Activated CD8-positive, alpha-beta T cell treated with anti-CD3 and anti-CD28 coated beads for 36 hours (primary cell): Measurements from ENCODE around the gene PRDM16. TPM values are rescaled to one million over a fixed set of nuclear protein-coding genes. Genes with fewer than 3 reads are reported as not detected.

ENCODE experiments used
- ATAC-seq: fragments of 200-7000 bp; cut with Tn5 transposase; one replicate; pipeline ENCODE4 v1.10.0; 2021; ENCODE audit warnings: mild to moderate bottlenecking, moderate library complexity
- CTCF ChIA-PET: fragments of 350-600 bp; sonication (Branson Sonifier 250); formaldehyde crosslinking; loops from one replicate; lab custom pipeline; 2021; ENCODE audit warnings: antibody characterized with exemption; lab: Charles Lee
- POLR2A ChIA-PET: fragments of 350-600 bp; sonication (Branson Sonifier 250); formaldehyde crosslinking; loops from one replicate; lab custom pipeline; 2021; ENCODE audit warnings: antibody characterized with exemption; lab: Charles Lee
- DNase-seq: peaks from one replicate; pipeline ENCODE4 v3.0.0-alpha.2; 2020
- H3K27ac Mint-ChIP-seq: one replicate; pipeline ENCODE4 v1.8.0; 2021; ENCODE audit warnings: mild to moderate bottlenecking, mixed read lengths
- H3K27me3 Mint-ChIP-seq: one replicate; pipeline ENCODE4 v1.8.0; 2021; ENCODE audit warnings: mixed read lengths
- H3K36me3 Mint-ChIP-seq: one replicate; pipeline ENCODE4 v1.8.0; 2021; ENCODE audit warnings: low read depth, mixed read lengths
- H3K4me1 Mint-ChIP-seq: one replicate; pipeline ENCODE4 v1.8.0; 2021; ENCODE audit warnings: low read depth, mixed read lengths
- H3K4me3 Mint-ChIP-seq: one replicate; pipeline ENCODE4 v1.8.0; 2021; ENCODE audit warnings: mild to moderate bottlenecking, moderate library complexity, mixed read lengths
- H3K9me3 Mint-ChIP-seq: one replicate; pipeline ENCODE4 v1.8.0; 2021; ENCODE audit warnings: mixed read lengths
- intact Hi-C: fragments of 100-400 bp; cut with micrococcal nuclease; formaldehyde crosslinking; loops from one replicate; pipeline ENCODE4 v1.10.0; 2022
- total RNA-seq, 2 experiments: library from RNA; stranded (reverse); gene quantifications; one replicate each; pipeline ENCODE4 v1.2.3, GENCODE V29; 2021
- TF ChIP-seq, protein P1 (sequence below): fragments of 200-600 bp; IDR thresholded peaks from one replicate; pipeline ENCODE4 v1.8.0; 2022; ENCODE audit warnings: antibody characterized with exemption, mild to moderate bottlenecking

Gene PRDM16
- total RNA-seq, 2 experiments from 2014 or later: 0.29 to 0.49 TPM

DNA sequence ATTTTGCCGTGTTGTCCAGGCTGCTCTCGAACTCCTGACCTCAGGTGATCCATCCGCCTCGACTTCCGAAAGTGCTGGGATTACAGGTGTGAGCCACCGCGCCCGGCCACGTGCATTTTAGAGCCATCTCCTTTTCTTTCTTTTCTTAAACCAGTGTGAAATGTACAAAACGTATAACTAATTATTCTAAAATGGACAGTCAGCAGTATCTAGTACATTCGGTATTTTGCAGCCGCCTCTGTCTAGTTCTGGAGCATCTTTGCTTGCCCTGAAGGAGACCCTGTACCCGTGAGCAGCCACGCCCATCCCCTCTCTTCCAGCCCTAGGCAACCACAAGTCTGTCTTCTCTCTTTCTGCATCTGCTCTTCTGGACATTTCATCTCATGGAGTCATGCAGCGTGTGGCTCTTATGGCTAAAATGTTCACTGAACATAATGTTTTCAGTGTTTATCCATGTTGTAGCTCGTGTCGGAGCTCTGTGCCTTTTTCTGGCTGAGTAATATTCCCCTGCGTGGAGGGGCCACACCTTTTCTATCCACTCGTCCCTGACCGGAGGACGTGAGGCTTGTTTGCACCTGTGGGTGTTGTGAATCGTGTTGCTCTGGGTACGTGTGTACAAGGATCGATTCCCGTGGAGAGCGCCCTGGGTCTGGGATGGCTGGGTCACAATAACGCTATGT is 198.0 kb downstream of the PRDM16 start:
- ATAC-seq: no peak
- DNase-seq: no peak

DNA sequence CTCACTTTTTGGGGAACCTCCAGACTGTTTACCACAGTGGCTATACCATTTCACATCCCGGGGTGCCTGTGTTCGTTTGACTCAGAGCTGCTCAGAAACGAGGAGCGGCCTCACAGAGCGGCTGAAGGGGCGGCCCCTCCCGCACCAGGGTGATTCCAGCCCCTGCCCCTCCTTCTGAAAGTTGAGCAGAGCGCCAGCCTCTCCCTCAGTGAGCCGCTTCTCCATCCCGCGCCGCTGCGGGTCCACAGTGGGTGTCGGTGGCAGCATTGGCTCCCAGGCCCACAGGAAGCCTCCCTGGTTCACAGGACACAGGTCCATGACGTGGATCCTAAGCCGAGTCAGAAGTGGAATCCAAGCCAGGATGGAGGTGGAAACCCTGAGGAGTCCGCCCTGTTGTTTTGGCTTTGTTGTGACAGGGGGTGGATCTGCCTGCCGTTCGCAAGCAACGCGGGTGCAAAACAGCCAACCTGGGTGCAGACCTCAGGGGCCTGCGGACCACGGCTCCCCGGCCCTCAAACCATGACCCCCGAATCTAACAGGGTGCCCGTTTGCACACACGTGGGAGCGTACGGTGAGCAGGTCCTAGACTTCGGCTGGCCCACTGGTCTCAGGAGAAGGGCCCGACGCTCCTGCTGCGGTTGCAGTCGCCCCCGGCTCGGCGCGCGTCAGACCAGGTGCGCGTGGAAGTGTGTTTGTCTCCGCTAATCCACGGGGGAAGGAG is 198.7 kb downstream of the PRDM16 start:
- Mint-ChIP-seq H3K4me3 (no peak overlapping the region), H3K36me3 (no peaks in the 10 kb centered on the region), H3K27ac (no peak overlapping the region), H3K9me3 (no peaks in the 10 kb centered on the region), H3K4me1 (no peaks in the 10 kb centered on the region), H3K27me3 (no peaks in the 10 kb centered on the region)
- CTCF ChIA-PET: no interaction called here
- DNase-seq: no peak
- intact Hi-C loops: no loop called here
- POLR2A ChIA-PET: no interaction called here
- ATAC-seq: no peak
- TF ChIP-seq, protein P1, sequence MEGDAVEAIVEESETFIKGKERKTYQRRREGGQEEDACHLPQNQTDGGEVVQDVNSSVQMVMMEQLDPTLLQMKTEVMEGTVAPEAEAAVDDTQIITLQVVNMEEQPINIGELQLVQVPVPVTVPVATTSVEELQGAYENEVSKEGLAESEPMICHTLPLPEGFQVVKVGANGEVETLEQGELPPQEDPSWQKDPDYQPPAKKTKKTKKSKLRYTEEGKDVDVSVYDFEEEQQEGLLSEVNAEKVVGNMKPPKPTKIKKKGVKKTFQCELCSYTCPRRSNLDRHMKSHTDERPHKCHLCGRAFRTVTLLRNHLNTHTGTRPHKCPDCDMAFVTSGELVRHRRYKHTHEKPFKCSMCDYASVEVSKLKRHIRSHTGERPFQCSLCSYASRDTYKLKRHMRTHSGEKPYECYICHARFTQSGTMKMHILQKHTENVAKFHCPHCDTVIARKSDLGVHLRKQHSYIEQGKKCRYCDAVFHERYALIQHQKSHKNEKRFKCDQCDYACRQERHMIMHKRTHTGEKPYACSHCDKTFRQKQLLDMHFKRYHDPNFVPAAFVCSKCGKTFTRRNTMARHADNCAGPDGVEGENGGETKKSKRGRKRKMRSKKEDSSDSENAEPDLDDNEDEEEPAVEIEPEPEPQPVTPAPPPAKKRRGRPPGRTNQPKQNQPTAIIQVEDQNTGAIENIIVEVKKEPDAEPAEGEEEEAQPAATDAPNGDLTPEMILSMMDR: no peak

More for the DNA sequence above, 198.0 kb downstream of the PRDM16 start:
- Mint-ChIP-seq H3K36me3 (no peaks in the 10 kb centered on the region), H3K9me3 (no peaks in the 10 kb centered on the region), H3K4me3 (no peak overlapping the region), H3K4me1 (no peaks in the 10 kb centered on the region), H3K27ac (no peak overlapping the region), H3K27me3 (no peaks in the 10 kb centered on the region)
- TF ChIP-seq, protein P1: no peak
- POLR2A ChIA-PET: no interaction called here
- intact Hi-C loops: no loop called here
- CTCF ChIA-PET: no interaction called here

DNA sequence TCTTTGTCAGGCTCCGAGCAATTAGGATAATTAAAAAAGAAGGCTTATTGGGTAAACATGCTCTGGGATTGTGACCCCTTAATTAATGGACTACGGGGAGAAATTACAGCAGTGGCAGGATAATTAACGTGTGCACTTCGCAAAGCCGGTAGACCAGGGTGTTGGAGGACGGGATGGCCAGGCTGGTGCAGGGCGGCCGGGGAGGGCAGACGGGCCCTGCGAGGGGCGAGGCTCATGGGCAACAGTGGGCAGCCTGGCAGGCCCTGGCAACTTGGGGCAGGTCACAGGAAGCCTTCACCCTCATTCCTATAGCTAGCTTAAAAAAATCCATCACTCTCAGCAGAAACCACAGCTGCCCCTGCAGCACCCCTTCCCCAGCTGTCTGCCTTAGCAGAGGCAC is 199.3 kb downstream of the PRDM16 start:
- H3K27ac Mint-ChIP-seq: no peak overlapping the region
- no peaks in the 10 kb centered on the region for H3K9me3 Mint-ChIP-seq
- H3K4me1 Mint-ChIP-seq: no peaks in the 10 kb centered on the region
- intact Hi-C loops: no loop called here
- ATAC-seq: no peak
- no peaks in the 10 kb centered on the region for H3K36me3 Mint-ChIP-seq
- POLR2A ChIA-PET: no interaction called here
- H3K27me3 Mint-ChIP-seq: no peaks in the 10 kb centered on the region
- DNase-seq: no peak
- TF ChIP-seq, protein P1: no peak
- CTCF ChIA-PET: no interaction called here
- H3K4me3 Mint-ChIP-seq: no peak overlapping the region

DNA sequence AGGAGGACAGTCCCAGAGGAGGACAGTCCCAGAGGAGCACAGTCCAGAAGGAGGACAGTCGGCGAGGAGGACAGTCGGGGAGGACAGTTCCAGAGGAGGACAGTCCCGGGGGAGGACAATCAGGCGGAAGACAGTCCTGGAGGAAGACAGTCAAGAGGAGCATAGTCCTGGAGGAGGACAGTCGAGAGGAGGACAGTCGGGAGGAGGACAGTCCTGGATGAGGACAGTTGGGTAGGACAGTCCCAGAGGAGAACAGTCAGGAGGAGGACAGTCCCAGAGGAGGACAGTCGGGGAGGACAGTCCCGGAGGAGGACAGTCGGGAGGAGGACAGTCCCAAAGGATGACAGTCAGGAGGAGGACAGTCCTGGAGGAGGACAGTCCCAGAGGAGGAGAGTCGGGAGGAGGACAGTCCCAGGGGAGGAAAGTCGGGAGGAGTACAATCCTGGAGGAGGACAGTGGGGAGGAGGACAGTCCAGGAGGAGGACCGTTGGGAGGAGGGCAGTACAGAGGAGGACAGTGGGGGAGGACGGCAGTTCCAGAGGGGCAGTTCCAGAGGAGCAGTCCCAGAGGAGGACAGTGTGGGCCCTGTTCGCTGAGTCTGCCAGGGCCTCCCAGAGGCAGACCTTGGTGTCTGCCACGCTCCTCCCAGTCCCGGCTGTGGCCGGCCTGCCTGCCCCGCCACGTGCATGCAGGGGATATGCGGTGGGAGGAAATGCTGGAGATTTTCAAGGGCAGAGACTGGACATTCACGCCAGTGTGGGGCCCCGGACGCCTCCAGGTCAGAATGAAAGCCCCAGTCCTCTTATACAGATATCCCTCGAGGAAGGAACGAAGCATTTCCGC is 201.6 kb downstream of the PRDM16 start:
- TF ChIP-seq, protein P1: no peak
- Mint-ChIP-seq H3K27me3 (no peaks in the 10 kb centered on the region), H3K27ac (no peak overlapping the region), H3K36me3 (no peaks in the 10 kb centered on the region), H3K4me3 (no peak overlapping the region), H3K9me3 (no peaks in the 10 kb centered on the region), H3K4me1 (no peaks in the 10 kb centered on the region)
- ChIA-PET POLR2A (no interaction called here), CTCF (no interaction called here)
- intact Hi-C loops: no loop called here
- DNase-seq: no peak
- ATAC-seq: no peak
